HL-60 (cell line): ENCODE results near the gene DPEP3.
"Not testable (repeated sequence)": the region's sequence is repeated elsewhere in the genome, so short reads cannot be mapped to it uniquely, and the experiment has no call there.

Experiments
- DNase-seq, 2 experiments: peaks; one replicate each; pipeline ENCODE4 v3.0.0-alpha.2; 2010 to 2020; ENCODE audit warnings: low read depth in 1 of 2, low spot score in 1 of 2
- H3K27ac ChIP-seq: fragments of 250-450 bp; sonication (Bioruptor Pico); replicated peaks from 2 replicates; pipeline ENCODE4 v1.5.1; 2020; ENCODE audit warnings: mild to moderate bottlenecking, moderate library complexity
- H3K27me3 ChIP-seq: fragments of 250-450 bp; sonication (Bioruptor Pico); 2 replicates; pipeline ENCODE4 v1.5.1; 2021; ENCODE audit warnings: mild to moderate bottlenecking, moderate library complexity; ENCODE audit not compliant: insufficient read depth, poor library complexity, severe bottlenecking
- H3K4me3 ChIP-seq: replicated peaks from 2 replicates; pipeline ENCODE4 v1.5.1; 2011; ENCODE audit warnings: mild to moderate bottlenecking, control low read depth, low read length; ENCODE audit not compliant: insufficient read depth
- GABPA ChIP-seq: IDR thresholded peaks from 2 replicates; pipeline ENCODE4 v1.6.1; 2012; ENCODE audit warnings: low read depth
- POLR2AphosphoS5 ChIP-seq: IDR thresholded peaks from 2 replicates; pipeline ENCODE4 v1.6.1; 2012; ENCODE audit warnings: low read depth
- SPI1 ChIP-seq: IDR thresholded peaks from 2 replicates; pipeline ENCODE4 v1.6.1; 2012; ENCODE audit warnings: low read depth, mild to moderate bottlenecking, borderline replicate concordance
- TF ChIP-seq, protein P1 (sequence below): IDR thresholded peaks from one replicate; pipeline ENCODE4 v1.5.1; 2011; ENCODE audit warnings: low read length, control low read depth, inconsistent platforms; ENCODE audit not compliant: insufficient read depth
- TF ChIP-seq, protein P2 (sequence below): IDR thresholded peaks from 2 replicates; pipeline ENCODE4 v1.6.1; 2012; ENCODE audit warnings: low read depth; ENCODE audit not compliant: insufficient replicate concordance

DPEP3 gene

GRCh38 chr16:67940446-67941089, 39.7 kb downstream of the DPEP3 start:
- no peak for DNase-seq
- no peaks in the 10 kb centered on the region for H3K27me3 ChIP-seq
- no peak for TF ChIP-seq POLR2AphosphoS5
- TF ChIP-seq, protein P1, sequence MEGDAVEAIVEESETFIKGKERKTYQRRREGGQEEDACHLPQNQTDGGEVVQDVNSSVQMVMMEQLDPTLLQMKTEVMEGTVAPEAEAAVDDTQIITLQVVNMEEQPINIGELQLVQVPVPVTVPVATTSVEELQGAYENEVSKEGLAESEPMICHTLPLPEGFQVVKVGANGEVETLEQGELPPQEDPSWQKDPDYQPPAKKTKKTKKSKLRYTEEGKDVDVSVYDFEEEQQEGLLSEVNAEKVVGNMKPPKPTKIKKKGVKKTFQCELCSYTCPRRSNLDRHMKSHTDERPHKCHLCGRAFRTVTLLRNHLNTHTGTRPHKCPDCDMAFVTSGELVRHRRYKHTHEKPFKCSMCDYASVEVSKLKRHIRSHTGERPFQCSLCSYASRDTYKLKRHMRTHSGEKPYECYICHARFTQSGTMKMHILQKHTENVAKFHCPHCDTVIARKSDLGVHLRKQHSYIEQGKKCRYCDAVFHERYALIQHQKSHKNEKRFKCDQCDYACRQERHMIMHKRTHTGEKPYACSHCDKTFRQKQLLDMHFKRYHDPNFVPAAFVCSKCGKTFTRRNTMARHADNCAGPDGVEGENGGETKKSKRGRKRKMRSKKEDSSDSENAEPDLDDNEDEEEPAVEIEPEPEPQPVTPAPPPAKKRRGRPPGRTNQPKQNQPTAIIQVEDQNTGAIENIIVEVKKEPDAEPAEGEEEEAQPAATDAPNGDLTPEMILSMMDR, result no peak
- no peak for TF ChIP-seq GABPA
- no peak for TF ChIP-seq SPI1
- TF ChIP-seq, protein P2, sequence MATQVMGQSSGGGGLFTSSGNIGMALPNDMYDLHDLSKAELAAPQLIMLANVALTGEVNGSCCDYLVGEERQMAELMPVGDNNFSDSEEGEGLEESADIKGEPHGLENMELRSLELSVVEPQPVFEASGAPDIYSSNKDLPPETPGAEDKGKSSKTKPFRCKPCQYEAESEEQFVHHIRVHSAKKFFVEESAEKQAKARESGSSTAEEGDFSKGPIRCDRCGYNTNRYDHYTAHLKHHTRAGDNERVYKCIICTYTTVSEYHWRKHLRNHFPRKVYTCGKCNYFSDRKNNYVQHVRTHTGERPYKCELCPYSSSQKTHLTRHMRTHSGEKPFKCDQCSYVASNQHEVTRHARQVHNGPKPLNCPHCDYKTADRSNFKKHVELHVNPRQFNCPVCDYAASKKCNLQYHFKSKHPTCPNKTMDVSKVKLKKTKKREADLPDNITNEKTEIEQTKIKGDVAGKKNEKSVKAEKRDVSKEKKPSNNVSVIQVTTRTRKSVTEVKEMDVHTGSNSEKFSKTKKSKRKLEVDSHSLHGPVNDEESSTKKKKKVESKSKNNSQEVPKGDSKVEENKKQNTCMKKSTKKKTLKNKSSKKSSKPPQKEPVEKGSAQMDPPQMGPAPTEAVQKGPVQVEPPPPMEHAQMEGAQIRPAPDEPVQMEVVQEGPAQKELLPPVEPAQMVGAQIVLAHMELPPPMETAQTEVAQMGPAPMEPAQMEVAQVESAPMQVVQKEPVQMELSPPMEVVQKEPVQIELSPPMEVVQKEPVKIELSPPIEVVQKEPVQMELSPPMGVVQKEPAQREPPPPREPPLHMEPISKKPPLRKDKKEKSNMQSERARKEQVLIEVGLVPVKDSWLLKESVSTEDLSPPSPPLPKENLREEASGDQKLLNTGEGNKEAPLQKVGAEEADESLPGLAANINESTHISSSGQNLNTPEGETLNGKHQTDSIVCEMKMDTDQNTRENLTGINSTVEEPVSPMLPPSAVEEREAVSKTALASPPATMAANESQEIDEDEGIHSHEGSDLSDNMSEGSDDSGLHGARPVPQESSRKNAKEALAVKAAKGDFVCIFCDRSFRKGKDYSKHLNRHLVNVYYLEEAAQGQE, result no peak
- H3K27ac ChIP-seq, result no peak overlapping the region
- H3K4me3 ChIP-seq, result no peak overlapping the region

DNA sequence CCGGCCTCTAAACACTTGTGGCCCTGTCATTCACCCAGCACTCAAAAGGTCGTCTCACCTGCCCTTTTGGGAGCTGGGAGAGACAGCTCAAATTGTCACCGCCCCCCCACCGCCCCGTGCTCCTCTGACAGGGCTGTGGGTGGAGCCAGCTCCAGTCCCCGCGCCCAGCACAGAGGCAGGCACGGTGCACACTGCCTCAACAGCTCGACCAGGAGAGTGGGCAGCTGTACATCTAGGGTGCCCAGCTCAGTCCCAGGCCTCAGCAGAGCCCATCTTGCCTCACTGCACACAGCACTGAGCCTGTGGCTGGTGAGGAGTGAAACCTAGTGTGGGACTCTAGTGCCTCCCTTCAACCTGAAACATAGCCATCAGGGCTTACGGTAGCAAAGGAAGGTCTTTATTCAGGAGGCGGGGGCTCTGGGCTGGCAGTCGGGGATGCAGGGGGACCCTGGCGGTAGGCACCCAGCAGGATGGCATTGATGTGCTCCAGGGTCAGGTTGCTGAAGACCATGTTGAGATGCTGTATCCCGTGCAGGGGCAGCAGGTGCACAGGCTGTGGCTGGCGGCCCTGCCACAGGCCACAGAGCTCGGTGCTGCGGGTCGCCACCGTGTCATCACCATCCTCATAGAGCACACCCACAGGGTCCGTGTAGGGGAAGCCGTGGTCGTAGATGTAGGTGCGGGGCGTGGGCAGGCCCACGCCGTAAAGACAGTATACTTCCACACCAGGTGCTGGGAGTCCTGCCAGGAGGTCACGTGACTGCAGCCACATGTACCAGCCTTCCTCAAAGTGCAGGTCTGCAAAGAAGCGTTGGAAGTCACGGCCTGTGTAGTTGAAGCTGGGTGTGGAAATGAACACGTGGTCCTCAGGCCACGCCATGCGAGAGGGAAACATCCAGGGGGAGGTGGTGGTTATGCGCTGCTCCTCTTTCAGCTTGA, 40.5 kb downstream of the DPEP3 start:
- no peaks in the 10 kb centered on the region for H3K27me3 ChIP-seq
- no peak overlapping the region for H3K4me3 ChIP-seq
- H3K27ac ChIP-seq, result no peak overlapping the region
- peak; percentile 65 to 76 for DNase-seq
- TF ChIP-seq GABPA (no peak), POLR2AphosphoS5 (peak; percentile 54; the same call in 1 of the 2 replicates), SPI1 (no peak)
- TF ChIP-seq, protein P2, result no peak
- TF ChIP-seq, protein P1, result no peak

DNA sequence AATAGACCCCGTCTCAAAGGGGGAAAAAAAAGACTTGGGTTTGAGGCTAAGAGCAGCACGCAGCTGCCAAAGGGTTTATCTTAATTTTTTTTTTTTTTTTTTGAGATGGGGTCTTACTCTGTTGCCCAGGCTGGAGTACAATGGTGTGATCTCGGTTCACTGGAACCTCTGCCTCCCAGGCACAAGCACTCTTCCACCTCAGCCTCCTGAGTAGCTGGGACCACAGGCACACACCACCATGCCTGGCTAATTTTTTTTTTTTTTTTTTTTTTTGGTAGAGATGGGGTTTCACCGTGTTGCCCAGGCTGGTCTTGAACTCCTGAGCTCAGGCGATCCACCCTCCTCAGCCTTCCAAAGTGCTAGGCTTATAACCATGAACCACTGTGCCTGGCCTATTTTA, 42.6 kb downstream of the DPEP3 start:
- not testable (repeated sequence) for H3K4me3 ChIP-seq, H3K27ac ChIP-seq, DNase-seq, H3K27me3 ChIP-seq

DNA sequence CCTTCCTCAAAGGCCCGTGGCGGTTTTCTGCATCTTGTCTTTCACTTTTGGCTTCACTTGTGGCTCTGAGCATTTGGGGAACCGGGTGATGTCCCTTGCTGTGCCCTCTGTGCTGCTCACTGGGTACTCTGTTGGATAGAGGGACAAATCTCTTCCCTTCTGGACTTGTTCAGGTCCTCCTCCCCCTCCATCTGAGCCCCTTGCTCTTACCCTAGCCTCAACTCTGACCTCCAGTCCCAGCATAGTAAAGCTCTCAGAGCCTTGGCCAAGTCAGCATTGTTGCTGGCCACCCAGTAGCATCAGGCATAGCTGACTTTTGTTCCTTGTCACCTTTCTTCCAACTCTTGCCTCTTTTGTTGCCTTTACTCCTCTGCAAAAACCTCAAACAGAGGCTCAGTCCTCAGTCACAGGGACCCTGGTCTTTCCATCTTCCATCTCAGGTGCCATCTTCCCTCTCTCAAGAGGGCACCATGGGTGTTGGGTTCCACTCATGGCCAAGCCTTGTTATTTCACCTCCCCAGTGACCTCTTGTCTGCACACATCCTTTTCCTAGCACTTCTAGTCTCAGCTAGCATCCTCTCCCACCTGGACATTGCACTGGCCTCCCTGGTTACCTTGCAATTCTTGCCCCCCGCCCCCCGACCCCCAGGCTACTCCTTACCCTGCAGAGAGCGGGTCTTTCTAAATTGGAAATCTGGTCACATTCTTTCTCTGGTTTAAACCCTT, 43.3 kb downstream of the DPEP3 start:
- TF ChIP-seq SPI1, result peak; percentile 76; the same call in 1 of the 2 replicates
- TF ChIP-seq, protein P1, result no peak
- no peaks in the 10 kb centered on the region for H3K27me3 ChIP-seq
- DNase-seq, result peak; percentile 54 to 93
- peak overlapping the region; percentile 94 for H3K27ac ChIP-seq
- peak overlapping the region; percentile 94 for H3K4me3 ChIP-seq
